Putamen (tissue), 1 donor: ENCODE data around the gene QSOX2.
"Not testable (repeated sequence)": the region's sequence is repeated elsewhere in the genome, so short reads cannot be mapped to it uniquely, and the experiment has no call there.

Source experiments
- DNase-seq: peaks from one replicate; pipeline ENCODE4 v3.0.0-alpha.2; 2016; ENCODE audit warnings: low spot score

Gene QSOX2

DNA sequence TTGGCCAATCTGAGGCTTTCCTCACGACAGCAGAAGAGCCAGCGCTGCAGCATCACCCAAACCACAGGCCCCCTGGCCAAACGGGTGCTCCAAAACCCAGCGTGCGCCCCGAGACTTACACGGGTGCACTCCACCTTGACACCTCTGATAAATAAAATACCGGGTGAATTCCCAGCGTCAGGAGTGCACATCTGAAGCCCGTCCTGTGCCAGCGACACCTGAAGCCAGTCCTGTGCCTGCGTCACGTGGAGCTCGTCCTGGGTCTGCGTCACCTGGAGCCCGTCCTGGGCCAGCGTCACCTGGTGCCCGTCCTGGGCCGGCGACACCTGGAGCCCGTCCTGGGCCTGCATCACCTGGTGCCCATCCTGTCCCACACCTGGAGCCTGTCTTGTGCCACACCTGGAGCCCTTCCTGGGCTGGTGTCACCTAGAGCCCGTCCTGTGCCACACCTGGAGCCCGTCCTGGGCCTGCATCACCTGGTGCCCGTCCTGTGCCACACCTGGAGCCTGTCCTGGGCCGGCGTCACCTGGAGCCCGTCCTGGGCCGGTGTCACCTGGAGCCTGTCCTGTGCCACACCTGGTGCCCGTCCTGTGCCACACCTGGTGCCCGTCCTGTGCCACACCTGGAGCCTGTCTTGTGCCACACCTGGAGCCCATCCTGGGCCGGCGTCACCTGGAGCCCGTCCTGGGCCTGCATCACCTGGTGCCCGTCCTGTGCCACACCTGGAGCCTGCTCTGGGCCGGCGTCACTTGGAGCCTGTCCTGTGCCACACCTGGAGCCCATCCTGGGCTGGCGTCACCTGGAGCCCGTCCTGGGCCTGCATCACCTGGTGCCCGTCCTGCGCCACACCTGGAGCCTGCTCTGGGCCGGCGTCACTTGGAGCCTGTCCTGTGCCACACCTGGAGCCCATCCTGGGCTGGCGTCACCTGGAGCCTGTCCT, 8.9 kb downstream of the QSOX2 start:
- DNase-seq = not testable (repeated sequence)

DNA sequence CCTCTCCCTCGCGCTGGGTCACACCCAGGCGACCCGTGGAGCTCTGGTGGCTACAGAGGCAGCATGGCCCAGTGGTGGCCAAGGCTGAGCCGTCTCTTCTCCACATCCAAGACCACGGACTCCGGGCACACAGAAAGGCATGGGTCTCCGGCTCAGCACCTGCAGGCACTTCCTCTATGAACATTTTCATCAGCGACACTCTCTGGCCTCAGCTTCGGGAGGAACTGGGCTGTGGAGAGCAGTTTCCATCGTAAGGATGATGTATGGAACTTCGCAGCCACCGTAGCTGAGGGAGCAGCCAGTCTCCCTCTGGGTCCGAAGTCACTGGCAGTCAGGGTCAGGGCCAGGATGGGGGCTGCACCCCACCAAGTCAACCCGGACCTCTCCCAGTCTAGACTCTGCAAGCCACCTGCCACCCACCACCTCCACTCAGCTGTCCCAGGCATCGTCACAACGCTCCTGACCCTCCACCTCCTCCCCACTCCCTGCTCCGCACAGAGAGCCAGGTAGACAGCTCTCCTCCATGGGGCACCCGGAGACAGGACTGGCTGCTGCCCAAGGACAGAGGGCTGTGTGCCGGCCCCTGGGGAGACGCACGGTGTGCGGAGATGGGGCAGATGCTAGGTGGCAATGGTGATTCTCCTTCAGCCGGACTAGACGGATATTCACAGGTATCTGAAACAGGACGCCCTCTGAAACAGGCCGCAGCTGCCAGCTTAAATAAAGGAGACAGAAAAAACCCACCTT, 9.7 kb downstream of the QSOX2 start:
- no peak for DNase-seq

DNA sequence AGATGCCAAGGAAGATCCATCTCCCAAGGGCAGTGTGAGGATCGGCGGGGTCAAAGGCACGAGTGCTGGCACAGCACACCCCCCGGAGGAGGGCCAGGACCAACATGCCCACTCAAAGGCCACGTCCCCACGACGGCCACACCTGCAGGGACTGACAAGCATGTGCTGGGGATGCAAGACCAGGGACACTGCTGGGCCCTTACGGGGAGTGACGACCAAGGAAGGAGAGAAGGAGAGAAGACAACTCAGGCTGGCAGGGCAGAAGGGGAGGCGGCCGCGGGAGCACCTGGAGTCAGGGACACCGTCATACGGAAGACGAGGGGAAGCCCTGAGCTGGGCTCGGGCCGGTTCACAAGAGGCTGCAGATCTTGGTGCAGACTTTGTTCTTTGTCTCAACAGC, 10.4 kb downstream of the QSOX2 start:
- DNase-seq = no peak

DNA sequence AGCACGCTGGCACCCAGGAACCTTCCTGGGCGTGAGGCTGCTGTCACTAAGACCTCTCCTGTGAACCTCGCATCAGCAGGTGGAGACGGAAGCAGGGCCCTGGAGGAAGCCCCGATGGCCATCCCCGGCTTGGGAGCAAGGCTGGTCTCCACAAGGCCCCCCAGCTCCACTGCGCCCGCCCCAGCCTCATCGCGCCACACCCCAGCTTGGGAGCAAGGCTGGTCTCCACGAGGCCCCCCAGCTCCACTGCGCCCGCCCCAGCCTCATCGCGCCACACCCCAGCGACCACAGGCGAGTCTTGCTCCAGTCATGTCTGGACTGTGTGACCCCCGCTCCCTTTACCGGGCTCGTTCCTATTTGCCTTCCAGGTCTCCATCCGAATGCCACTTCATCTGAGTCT, 11.0 kb downstream of the QSOX2 start:
- DNase-seq = no peak

DNA sequence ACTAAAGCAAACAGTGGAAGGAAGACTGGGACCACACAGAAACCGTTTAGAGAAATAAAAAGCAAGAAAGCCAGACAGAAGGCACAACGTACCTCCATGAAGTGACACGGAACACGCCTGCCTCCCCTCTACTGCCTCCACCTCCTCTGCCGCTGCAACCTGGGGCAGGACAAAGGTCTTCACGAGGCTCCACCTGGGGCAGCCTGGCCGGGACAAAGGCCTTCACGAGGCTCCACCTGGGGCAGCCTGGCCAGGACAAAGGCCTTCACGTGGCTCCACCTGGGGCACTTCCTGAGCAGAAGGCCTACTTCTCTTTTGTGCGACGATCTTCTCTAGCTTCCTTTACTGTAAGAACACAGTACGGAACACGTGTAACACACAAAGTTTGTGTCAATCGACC, 11.7 kb downstream of the QSOX2 start:
- DNase-seq = no peak

DNA sequence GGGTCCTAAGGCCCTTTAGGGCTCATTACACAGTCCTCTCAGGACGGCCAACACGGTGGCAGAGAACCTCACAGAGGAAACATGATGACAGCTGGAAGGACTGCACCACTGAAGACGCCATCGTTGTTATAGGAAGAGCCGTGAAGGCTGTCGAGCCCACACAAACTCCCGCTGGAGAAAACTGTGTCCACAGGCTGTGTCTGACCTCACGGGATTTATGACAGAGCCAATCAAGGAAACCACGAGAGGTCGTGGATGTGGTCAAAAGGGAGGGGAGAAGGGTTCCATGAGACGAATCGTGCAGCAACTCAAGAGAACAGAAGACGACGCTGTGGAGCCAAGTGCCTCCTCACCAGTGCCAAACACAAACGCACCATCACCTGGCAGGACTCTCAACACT, 12.2 kb downstream of the QSOX2 start:
- no peak for DNase-seq

DNA sequence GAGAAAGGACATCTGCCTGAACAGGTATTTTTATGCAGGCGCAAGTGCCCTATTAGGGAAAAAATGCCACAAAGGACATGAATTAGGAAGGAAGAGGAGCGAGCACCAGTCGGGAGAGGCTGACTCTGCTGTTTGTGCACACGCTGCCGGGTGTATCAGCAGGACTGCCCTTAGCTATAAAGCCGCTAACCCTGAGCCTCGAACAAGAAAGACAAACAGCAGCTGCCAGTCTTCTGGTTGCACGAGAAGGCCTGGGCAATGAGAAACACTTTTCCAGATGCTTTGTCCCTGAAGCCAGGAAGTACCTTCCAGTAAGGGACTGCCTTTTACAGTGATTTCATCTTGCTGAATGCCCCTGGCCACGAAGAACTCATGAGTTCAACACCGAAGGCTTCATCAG, 12.6 kb downstream of the QSOX2 start:
- DNase-seq = no peak

DNA sequence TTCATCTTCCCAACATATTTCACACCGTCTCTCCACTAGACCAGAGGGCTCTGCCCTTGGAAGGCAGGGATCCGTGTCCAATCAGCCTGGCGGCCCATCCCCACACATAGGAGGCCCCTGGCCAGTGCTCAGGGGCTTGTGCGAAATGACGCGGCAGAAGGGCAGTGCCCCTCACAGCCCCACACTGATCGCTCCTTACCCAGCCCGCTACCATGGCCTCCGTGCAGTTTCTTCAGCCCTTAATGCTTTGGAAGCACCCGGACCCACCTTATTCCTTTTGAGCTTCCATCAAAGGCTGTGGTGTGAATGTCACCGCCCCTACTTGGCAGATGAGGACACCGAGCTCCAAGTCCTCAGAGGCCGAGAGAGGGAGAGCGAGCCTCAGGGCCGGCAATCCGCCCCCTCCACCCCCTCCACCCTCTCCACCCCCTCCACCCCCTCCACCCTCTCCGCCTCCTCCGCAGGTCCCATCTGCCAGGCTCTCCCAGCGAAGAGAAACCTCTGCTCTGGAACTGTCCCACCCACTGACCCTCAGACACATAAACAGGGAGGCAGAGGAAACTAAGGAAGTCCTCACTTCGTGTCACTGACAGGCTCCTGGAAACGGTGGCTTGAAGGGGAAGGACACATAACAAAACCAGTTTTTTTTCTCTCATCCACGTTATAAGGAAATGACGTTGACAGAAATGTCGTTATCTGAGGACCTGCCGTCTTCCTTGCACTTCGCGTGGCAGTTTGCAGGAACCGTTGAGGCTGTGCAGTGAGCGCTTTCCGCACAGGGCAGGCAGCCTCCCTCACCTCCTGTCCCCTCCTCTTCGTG, 13.9 kb downstream of the QSOX2 start:
- no peak for DNase-seq

DNA sequence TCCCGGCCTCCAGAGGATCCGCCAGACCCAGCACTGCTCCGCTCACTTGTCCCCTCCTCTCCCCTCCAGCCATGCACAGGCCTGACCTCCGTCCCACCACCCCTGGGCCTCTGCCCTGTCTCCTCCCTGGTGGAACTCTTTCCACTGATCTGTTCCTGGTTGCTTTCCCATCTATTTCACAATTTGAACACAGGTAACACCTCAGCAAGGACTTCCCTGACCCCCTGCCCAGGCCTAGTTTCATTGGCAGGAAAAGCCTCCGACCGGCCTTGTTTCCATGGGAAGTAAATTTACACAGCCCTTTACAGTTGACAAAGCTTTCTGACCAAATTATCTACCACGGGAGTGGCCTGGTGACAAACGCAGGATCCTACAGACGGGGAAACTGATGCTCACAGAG, 14.8 kb downstream of the QSOX2 start:
- DNase-seq = no peak

DNA sequence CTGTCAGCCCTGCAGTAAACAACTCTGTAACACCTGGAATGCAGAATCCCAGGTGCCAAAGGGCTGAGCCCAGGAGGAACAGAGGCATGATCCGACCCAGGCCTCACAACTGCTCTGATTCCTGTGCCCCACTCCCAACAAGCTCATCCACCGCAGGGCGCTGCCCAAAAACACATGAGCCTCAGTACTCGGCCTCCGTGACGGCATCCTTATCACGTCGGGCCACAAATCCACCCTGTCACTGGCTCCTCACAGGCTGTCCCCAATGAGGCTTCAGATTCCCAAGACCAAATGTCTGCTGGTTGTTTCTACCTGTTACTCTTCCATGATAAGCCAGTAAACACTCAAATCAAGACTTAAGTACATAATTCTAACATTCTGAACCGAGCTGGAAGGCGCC, 15.2 kb downstream of the QSOX2 start:
- no peak for DNase-seq

DNA sequence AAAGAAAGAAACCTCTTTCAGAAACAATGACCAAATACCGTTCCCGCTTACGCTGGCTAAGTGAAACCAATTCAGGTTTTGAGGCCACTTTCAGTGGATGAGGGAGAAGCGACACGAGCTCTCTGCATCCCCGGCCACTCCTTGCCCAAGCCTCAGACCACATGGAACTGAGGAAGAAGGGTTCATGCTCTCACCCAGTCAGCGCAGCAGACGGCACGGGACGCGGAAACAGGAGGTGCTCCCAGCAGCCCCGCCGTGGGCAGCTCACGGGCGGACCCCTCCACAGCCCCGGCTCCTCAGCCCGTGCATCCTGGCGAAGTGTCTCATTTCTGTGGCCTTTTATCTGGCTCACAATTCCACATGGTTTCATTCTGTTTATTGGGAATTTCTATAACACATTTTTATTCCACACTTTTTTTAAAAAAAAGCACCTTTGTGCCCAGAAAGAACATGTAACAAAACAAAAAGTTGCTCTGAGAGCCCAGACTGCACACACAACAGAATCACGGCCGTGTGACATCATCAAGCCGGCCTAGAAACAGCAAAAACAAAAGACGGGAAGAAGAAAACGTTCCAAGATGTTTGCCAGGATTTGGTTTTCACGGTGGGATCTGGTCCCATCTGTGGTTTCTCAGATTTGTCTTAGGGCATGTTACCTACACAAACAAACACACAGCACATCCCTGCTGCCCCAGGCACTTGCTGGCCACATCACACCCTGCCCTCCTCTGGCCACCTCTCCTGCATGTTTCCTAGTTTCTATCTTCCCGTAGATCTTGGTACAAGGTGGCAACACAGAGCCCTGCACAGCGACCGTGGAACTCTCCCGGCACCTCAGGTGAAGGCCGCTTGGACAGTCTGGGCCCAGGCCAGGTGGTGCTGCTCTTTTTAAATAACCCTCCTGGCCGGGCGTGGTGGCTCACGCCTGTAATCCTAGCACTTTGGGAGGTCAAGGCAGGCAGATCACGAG, 16.2 kb downstream of the QSOX2 start:
- no peak for DNase-seq

DNA sequence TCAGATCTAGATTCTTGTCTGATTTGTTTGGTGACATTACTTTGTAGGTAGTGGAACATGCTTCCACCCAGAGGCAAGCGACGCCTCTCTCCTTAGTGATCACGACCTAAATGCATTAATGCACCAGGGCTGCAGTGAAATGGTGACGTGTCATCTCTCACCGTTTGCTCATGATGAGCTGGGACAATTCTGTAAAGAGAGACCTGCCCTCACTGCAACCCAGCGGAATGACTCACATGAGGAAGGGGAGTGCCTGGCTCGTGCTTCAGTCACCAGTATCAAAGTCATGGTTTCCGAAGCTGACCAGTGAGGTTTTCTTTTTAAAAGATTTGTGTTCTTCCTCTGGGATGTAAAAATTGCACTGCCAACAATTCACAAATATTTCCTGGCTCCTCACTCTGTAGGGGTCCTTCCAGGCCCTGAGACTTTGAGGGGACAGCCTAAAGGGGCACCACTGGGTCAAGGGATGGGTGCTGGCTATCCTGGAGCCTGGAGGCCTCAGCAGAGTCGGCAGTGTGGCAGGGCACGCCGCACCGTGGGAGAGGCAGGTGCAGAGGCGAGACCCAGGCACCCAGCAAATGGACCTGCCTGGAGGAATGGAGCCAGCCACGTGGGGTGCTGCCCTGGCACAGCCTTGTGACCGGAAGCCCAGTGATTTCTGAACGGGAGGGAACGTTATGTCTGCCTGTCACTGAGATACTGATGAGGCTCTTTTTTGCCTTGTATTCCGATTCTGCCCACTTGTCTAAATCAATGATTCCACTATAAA, 17.3 kb downstream of the QSOX2 start:
- peak; percentile 72 for DNase-seq

DNA sequence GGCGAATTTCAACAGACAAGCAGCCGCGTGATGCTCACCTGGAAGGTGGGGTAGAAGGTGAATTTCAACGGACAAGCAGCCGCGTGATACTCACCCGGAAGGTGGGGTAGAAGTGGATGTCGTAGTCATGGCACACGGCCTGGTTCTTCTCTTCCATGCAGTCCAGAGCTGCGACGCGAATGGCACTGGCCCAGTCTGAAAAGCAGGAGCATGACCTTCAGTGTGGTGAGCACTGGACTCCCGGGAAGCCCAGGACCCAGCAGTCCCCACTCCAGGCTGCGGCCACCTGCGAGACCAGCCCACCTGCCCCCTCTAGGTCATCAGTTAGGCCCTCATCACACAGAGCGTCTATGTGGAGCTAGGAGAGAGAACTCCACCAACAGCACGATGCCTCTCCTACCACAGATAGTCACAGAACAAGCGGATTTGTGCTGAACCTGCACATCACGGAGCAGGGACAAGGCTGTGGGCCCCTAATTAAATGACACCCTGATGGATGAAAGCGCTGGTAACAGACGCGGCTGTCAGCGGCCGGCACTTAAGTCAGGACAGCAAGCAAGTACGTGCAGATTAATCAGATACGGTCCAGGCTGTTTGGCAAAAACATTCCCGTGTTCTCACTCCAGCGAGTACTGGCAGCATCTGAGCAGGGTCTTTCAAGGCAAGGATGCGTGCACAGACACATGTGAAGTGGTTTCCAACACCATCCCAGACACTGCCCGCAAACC, 18.8 kb downstream of the QSOX2 start:
- no peak for DNase-seq

DNA sequence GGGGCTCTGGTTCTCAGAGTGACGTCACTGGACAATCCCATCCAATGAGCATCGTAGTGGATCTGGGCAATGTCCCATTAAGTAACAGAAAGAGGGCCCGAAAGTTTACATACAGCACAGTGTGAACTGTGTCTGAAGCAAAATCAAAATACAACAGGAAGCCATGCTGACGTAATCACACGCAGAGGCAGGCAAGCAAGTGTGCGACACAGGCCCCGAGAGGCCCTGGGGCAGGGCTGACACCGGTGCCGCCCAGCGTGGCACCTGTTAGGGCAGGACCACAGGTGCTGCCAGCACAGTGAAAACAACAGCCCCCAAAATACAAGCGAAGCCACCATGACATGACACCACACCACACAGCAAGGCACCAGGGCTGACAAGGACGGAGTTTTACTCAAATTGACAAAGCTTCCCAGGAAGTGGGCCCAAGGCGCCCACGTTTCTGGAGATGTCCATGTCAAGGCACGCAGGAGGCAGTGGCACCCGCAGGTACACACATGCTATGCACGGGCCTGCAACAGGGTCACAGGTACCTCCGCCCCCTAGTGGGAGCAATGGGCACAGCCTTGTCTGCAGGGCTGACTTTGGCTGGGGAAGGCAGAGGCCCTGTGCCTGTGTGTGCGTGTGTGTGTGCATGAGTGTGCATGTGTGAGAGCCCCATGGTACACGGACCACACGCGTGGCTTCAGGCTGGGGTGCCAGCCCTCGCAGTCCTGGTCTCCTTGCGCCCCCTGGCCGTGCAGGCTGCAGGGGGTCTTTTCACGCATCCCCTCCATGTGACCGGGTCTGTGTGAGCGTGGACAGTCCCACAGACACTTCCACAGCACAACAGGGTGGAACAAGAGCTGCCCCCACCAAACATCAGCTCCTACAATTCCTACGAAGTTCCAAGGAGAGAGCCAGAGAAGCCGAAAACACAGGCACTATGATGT, 19.6 kb downstream of the QSOX2 start:
- DNase-seq = no peak

DNA sequence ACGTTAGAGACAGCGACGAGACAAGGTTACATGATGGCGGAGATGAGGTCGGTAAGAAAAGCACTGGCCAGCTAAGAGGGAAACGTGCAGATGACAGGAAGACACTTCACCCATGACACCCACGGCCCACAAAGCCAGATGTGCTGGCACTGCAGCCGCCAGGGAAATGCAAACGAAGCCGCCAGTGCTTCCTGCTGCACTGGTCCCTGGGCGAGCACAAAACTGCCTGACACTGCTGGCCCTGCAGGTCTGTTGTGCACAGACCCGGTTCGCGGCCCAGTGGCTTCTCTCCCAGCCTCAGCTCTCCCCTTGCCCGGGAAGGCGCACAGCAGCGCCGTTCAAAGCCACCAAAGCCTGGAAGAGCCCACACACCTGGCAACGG, 20.3 kb downstream of the QSOX2 start:
- no peak for DNase-seq

DNA sequence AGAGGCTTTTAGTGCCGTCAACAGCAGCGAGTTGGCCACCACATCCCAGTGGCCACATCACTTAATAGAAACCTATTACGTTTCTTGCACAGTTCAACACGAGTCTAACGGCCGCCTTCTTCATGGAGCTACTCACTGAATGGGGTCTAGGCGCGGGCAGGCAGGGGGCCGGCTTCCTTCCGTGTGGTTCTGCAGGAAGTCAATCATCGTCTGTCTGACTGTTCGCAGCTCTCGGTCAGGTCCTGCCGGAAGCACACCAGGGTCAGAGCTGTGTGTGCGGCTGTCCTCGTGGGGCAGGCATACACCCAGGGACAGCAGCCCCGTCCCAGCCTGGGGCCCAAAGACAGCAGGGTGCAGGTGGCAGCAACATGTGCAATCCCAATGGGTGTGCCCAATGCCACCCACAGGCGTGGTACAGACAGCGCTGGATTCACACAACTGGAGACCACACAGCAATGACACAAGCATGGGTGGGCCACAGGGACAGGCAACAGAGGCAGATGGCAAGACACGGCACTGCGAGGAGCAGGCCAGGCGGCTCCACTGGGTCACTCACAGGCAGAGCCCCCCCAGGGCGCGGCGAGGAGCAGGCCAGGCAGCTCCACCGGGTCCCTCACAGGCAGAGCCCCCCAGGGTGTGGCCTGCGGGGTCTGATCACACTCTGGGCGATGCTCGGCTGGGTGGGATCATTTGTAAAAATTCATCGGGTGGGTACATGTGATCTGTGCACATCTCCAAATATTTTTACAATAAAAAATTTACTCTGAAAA, 21.6 kb downstream of the QSOX2 start:
- DNase-seq = no peak

DNA sequence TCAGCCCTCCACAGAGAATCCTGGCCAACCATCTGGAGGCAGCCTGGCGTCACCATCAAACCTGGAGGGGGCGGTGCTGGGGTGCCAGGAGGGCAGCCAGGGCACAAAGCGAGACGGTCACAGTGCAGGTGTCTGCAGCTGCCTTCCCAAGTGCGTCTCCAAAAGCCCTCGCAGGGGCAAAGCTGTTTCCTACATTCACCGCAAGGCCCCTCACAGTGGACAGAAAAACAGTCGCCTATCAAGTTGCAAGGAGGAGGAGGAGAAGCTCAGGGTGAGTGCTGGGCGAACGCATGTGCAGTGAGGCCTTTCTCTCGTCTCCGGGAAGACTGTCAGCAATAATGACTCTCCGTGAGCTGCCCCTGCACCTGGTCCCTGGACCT, 22.7 kb downstream of the QSOX2 start:
- DNase-seq = no peak
